PFSK-1 (cell line): ENCODE results near the gene CLTCL1.

ENCODE experiments used
- POLR2AphosphoS5 ChIP-seq: IDR thresholded peaks from 2 replicates; pipeline ENCODE4 v1.6.1; 2012; ENCODE audit warnings: low read depth, mild to moderate bottlenecking, control low read depth, low read length, moderate library complexity
- REST ChIP-seq, 2 experiments: IDR thresholded peaks; 2 replicates each; pipeline versions ENCODE4 v1.6.1 to v1.8.0; 2011 to 2012; ENCODE audit warnings: low read depth in 2 of 2, low read length in 2 of 2, control low read depth in 1 of 2, inconsistent platforms in 1 of 2, mild to moderate bottlenecking in 1 of 2, moderate library complexity in 1 of 2; ENCODE audit not compliant: insufficient read depth in 1 of 2
- SIN3A ChIP-seq: IDR thresholded peaks from 2 replicates; pipeline ENCODE4 v1.6.1; 2012; ENCODE audit warnings: mild to moderate bottlenecking, low read length, moderate library complexity, borderline replicate concordance; ENCODE audit not compliant: insufficient read depth
- TAF1 ChIP-seq: IDR thresholded peaks from 2 replicates; pipeline ENCODE4 v1.6.1; 2012; ENCODE audit warnings: low read length, control low read depth, borderline replicate concordance; ENCODE audit not compliant: insufficient read depth

- TF ChIP-seq POLR2AphosphoS5, result no peak
- TF ChIP-seq SIN3A, result no peak
- TF ChIP-seq TAF1, result no peak
- no peak for TF ChIP-seq REST (IDR thresholded peaks at IDR 0.05; ENCODE audit: insufficient read depth in 1 of 2, low read depth in 2 of 2, low read length in 2 of 2)
Observed at GRCh38 chr22:19181786-19182471, 109.6 kb downstream of the CLTCL1 start.
